Non-pigmented ciliary epithelial cell (primary cell): ENCODE results near the gene GJA3.

Experiments
- DNase-seq: peaks from one replicate; pipeline ENCODE4 v3.0.0-alpha.2; 2010; ENCODE audit warnings: low read depth

Gene GJA3

GRCh38 chr13:20151016-20151415 is 9.8 kb downstream of the GJA3 start:
- DNase-seq, result no peak

DNA sequence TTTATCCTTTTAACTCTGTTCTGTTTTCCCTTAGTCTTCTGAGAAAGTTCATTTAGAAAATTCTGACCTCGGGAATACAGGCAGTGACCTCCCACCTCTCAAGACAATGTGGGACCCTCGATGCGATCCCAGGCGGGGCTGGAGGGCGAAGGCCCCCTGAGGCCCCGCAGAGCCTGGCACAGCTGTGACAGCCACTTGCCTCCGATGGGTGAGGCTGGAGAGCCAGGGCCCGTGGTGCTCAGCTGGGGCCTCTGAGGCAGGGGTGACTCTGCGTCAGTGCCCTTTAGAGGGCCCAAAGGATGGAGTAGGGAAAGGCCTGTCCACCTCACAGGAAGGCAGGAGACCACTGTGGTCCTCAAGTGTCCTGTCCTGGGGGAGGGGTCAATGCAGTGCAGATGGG is 10.3 kb downstream of the GJA3 start:
- DNase-seq, result no peak

- DNase-seq, result no peak
Measured at GRCh38 chr13:20149762-20150161, 11.1 kb downstream of the GJA3 start.

- no peak for DNase-seq
Measured at GRCh38 chr13:20148501-20149183, 12.2 kb downstream of the GJA3 start.

- no peak for DNase-seq
Measured at GRCh38 chr13:20146381-20146780, 14.5 kb downstream of the GJA3 start.

- no peak for DNase-seq
Measured at GRCh38 chr13:20145521-20145920, 15.3 kb downstream of the GJA3 start.

- DNase-seq, result no peak
Measured at GRCh38 chr13:20144141-20144850, 16.6 kb downstream of the GJA3 start.

GRCh38 chr13:20142927-20143480 is 17.8 kb downstream of the GJA3 start:
- DNase-seq, result no peak

DNA sequence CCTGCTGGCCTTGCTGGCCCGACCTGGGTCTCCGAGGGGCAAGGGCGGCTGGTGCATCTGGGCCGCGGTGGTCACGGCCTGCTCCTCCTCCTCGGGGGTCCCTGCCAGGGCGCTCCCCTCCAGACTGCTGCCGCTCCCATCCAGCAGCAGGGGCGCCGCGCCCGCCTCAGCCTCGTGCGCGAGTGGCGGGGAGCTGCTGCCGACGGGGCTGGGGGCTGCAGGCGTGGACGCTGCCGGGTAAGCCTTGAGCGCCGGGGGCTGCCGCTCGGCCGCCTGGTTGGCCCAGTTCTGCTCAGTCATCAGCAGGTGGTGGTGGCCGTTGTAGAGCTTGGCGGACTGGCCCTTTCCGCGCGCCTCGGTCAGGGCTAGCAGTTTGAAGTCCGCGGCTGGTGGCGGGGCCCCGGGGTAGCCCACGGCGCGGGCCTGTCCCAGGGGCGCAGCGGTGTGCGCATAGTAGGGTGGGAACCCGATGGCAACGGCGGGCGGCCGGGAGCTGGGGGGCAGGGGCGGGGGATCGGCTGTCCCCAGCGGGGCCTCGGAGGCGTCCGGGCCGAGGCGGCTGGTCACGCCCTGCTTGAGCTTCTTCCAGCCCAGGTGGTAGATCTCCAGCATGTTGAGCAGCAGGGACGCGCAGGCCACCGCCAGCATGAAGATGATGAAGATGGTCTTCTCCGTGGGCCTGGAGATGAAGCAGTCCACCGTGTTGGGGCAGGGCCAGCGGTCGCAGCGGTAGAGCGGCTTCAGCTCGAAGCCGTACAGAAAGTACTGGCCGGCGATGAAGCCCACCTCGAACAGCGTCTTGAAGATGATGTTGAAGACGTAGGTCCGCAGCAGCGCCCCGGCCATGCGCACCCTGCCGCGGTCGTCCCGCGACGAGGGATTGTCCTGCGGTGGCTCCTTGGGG is 18.6 kb downstream of the GJA3 start:
- no peak for DNase-seq

GRCh38 chr13:20141238-20142022 is 19.4 kb downstream of the GJA3 start:
- no peak for DNase-seq

- no peak for DNase-seq
Measured at GRCh38 chr13:20140487-20140886, 20.4 kb downstream of the GJA3 start.

GRCh38 chr13:20137875-20138274 is 23.0 kb downstream of the GJA3 start:
- no peak for DNase-seq

DNA sequence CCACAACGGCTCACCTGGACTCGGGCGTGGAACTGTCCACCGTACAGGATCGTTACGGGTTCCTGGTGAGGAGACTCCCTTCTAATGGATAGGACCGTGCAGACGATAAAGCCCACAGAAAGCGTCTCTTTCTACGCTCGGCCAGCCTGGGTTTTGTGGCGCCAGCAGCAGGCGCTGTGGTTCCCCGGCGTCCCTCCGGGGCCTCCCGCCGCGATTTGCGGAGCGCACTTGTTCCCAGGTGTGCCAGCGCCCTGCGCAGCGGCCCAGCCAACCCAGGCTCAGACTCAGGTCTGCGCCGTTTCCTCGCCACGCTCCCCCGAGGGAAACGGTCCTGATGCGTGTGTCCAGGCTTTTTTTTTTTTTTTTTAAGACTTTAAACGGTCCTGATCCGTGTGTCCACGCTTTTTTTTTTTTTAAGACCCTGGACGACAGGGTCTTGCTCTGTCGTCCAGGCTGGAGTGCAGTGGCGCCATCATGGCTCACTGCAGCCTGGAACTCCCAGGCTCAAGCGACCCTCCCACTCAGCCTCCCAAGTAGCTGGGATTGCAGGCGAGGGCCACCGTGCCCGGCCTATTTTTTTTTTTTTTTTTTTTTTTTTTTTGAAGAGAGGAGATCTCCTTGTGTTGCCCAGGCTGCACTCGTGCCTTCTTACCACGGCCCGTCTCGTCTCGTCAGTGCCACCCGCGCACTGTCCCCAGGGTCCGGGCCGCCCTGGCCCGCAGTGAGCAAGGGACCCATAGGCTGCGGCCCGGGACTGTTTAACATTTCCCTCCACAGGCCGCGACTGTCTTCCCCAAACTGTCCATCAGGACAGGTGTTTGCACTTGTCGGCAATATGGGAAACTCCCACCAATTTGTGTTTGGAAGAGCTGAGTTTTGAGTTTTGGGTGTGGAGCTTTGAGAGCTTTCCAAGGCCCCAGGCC is 23.8 kb downstream of the GJA3 start:
- DNase-seq, result no peak

- no peak for DNase-seq
Measured at GRCh38 chr13:20134732-20135131, 26.1 kb downstream of the GJA3 start.

DNA sequence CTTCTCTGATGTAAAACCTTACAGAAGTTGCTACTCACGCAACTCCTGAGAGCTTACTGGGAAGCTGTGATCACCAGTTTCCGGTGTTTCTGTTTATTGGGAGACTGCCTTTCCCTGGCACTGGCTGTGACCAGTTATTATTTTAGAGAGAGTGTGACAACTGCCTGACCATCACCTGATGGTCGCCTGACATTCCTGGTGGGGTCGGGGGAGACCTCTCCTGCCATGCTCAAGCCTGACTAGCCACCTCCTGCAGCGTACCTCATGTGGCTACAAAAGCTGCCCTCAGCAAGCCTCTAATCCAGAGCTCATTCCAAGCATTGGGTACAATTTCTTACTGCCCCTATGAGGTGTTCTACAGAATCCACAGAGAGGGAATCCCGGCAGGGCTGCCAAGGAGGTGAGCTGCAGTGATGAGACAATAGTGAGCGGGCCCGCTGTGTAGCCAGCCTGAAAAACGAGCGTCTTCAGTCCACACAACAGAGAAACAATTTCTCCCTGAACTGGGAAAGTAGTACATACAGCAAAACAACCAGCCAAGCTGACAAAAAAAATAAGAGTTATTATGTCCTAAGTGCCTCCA is 28.7 kb downstream of the GJA3 start:
- no peak for DNase-seq

DNA sequence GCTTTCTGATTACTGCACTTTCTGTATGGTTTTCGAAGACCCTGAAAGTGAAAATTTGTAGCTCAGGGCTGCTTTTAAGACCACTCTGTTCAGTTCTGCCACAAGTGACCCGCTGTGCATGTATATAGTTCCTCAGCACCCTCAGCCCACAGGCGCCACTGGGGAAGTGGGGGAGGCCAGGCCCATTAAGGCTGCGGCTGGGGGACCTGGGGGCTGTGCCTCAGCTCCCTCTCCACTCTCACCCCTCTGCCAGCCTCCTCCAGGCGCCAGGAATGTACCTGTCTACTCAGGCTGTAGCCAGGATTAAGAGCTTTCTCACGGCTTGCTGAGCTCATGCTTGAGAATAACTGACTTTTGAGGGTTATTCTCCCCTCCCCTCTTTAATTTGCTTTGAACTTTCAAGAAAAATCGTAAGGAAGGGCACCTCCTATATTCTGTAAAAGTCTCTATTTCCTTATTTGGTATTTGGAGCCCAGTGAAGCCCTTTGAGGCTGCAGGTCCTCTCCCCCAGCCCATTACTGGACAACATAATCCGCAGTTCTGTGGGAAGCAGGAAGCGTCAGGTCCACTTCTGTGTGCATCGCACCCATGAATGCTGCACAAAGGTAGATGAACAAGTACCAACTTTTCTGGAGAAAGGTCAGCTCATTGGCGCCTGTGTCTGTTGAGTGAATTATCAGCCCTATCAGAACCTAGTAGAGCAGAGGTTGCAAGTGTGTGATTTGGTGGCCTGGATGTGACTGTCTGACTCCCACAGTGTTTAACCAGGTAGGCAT is 29.6 kb downstream of the GJA3 start:
- DNase-seq, result no peak

GRCh38 chr13:20130652-20131051 is 30.2 kb downstream of the GJA3 start:
- DNase-seq, result no peak

- no peak for DNase-seq
Measured at GRCh38 chr13:20130012-20130411, 30.8 kb downstream of the GJA3 start.

- DNase-seq, result no peak
Measured at GRCh38 chr13:20129076-20129475, 31.8 kb downstream of the GJA3 start.
